Measurements from ENCODE around the gene CACNG7.

- TF ChIP-seq POLR2AphosphoS5 (IDR thresholded peaks at IDR 0.05) = no peak
- no peak for TF ChIP-seq POLR2A (IDR thresholded peaks at IDR 0.05)
Observed at GRCh38 chr19:53903055-53903680, 5.9 kb upstream of the CACNG7 start.
